GM10266 (cell line): ENCODE measurements around the gene SLC43A1.

ENCODE experiments used
- DNase-seq: peaks from one replicate; pipeline ENCODE4 v3.0.0; 2012; ENCODE audit errors: extremely low spot score
- CTCF ChIP-seq: IDR thresholded peaks from 2 replicates; pipeline ENCODE4 v1.5.1; 2012; ENCODE audit warnings: mild to moderate bottlenecking, low read depth; ENCODE audit not compliant: control insufficient read depth, insufficient read depth; ENCODE audit errors: missing control alignments

The SLC43A1 gene

GRCh38 chr11:57474017-57474802 lies 41.3 kb downstream of the SLC43A1 start:
- DNase-seq = peak; percentile 47
- no peak for TF ChIP-seq CTCF

- no peak for DNase-seq
- TF ChIP-seq CTCF = no peak
Observed at GRCh38 chr11:57473285-57473841, 42.1 kb downstream of the SLC43A1 start.

- no peak for TF ChIP-seq CTCF
- no peak for DNase-seq
Observed at GRCh38 chr11:57471496-57471895, 44.0 kb downstream of the SLC43A1 start.

GRCh38 chr11:57469268-57469667 lies 46.2 kb downstream of the SLC43A1 start:
- no peak for TF ChIP-seq CTCF
- no peak for DNase-seq

- no peak for TF ChIP-seq CTCF
- DNase-seq = no peak
Observed at GRCh38 chr11:57468276-57468675, 47.2 kb downstream of the SLC43A1 start.

GRCh38 chr11:57467508-57468157 lies 47.9 kb downstream of the SLC43A1 start:
- TF ChIP-seq CTCF = no peak
- no peak for DNase-seq

GRCh38 chr11:57466680-57467079 lies 48.8 kb downstream of the SLC43A1 start:
- no peak for DNase-seq
- no peak for TF ChIP-seq CTCF
